GM18505 (cell line): ENCODE measurements around the gene RNF144A.

ENCODE experiments used
- ATAC-seq: cut with Tn5 transposase; IDR thresholded peaks from one replicate; pipeline ENCODE4 v1.9.1; 2021; ENCODE audit not compliant: unreplicated experiment
- POLR2A ChIP-seq: IDR thresholded peaks from 4 replicates; pipeline ENCODE4 v1.6.1; 2011; ENCODE audit warnings: borderline replicate concordance; ENCODE audit not compliant: insufficient read depth, insufficient read length; ENCODE audit errors: extremely low read depth

RNF144A gene

GRCh38 chr2:6952101-6952500 lies 34.9 kb downstream of the RNF144A start:
- ATAC-seq = no peak

GRCh38 chr2:6954586-6954985 lies 37.4 kb downstream of the RNF144A start:
- ATAC-seq = no peak
- no peak for TF ChIP-seq POLR2A

More at GRCh38 chr2:6952101-6952500, 34.9 kb downstream of the RNF144A start:
- no peak for TF ChIP-seq POLR2A

GRCh38 chr2:6955511-6956136 lies 38.4 kb downstream of the RNF144A start:
- no peak for TF ChIP-seq POLR2A
- ATAC-seq = no peak

- TF ChIP-seq POLR2A = no peak
- ATAC-seq = no peak
Measured at GRCh38 chr2:6956566-6956965, 39.4 kb downstream of the RNF144A start.

GRCh38 chr2:6957031-6957714 lies 40.0 kb downstream of the RNF144A start:
- no peak for TF ChIP-seq POLR2A
- ATAC-seq = no peak

- no peak for TF ChIP-seq POLR2A
- no peak for ATAC-seq
Measured at GRCh38 chr2:6957910-6958615, 40.9 kb downstream of the RNF144A start.

GRCh38 chr2:6958616-6959235 lies 41.5 kb downstream of the RNF144A start:
- no peak for ATAC-seq
- TF ChIP-seq POLR2A = no peak

GRCh38 chr2:6959751-6960150 lies 42.5 kb downstream of the RNF144A start:
- no peak for TF ChIP-seq POLR2A
- no peak for ATAC-seq

GRCh38 chr2:6960659-6961058 lies 43.4 kb downstream of the RNF144A start:
- no peak for TF ChIP-seq POLR2A

GRCh38 chr2:6963727-6964126 lies 46.5 kb downstream of the RNF144A start:
- TF ChIP-seq POLR2A = no peak
- ATAC-seq = no peak

More at GRCh38 chr2:6960659-6961058, 43.4 kb downstream of the RNF144A start:
- ATAC-seq = no peak

- no peak for TF ChIP-seq POLR2A
- ATAC-seq = no peak
Measured at GRCh38 chr2:6965071-6965795, 48.0 kb downstream of the RNF144A start.

- ATAC-seq = no peak
Measured at GRCh38 chr2:6966446-6966940, 49.3 kb downstream of the RNF144A start.

GRCh38 chr2:6967301-6967700 lies 50.1 kb downstream of the RNF144A start:
- TF ChIP-seq POLR2A = no peak
- ATAC-seq = no peak

More at GRCh38 chr2:6966446-6966940, 49.3 kb downstream of the RNF144A start:
- no peak for TF ChIP-seq POLR2A
